Retinal pigment epithelial cell (primary cell): ENCODE results near the gene SRL.

Experiments used
- DNase-seq: peaks from one replicate; pipeline ENCODE4 v3.0.0-alpha.2; 2010; ENCODE audit warnings: low read depth
- H3K4me3 ChIP-seq: 2 replicates; pipeline ENCODE4 v1.5.1; 2011; ENCODE audit warnings: mild to moderate bottlenecking, low read length, control low read depth, moderate library complexity
- TF ChIP-seq, protein P1 (sequence below): conservative IDR thresholded peaks from 2 replicates; pipeline ENCODE4 v1.5.1; 2011; ENCODE audit warnings: low read depth, low read length, control low read depth, inconsistent platforms

The SRL gene

DNA sequence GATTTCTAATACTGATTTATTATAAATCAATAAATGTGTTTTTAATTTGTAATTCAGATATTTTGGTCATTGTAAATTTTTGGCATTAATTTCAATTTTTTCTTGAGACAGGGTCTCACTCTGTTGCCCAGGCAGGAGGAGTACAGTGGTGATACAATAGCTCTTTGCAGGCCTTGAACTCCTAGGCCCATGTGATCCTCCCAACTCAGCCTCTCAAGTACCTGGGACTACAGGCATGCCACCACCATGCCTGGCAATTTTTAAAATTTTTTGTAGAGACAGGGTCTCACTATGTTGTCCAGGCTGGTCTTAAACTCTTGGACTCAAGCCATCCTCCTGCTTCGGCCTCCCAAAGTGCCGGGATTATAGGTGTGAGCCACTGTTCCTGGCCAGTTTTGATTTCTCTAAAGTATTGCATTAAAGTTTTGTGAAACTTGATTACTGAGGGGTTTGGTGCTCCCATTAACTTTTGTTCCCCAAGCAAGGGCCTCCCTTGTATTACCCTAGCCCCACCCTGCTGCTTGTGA, 36.2 kb upstream of the SRL start:
- no peak for DNase-seq
- H3K4me3 ChIP-seq: no peak overlapping the region
- TF ChIP-seq, protein P1, sequence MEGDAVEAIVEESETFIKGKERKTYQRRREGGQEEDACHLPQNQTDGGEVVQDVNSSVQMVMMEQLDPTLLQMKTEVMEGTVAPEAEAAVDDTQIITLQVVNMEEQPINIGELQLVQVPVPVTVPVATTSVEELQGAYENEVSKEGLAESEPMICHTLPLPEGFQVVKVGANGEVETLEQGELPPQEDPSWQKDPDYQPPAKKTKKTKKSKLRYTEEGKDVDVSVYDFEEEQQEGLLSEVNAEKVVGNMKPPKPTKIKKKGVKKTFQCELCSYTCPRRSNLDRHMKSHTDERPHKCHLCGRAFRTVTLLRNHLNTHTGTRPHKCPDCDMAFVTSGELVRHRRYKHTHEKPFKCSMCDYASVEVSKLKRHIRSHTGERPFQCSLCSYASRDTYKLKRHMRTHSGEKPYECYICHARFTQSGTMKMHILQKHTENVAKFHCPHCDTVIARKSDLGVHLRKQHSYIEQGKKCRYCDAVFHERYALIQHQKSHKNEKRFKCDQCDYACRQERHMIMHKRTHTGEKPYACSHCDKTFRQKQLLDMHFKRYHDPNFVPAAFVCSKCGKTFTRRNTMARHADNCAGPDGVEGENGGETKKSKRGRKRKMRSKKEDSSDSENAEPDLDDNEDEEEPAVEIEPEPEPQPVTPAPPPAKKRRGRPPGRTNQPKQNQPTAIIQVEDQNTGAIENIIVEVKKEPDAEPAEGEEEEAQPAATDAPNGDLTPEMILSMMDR: no peak

DNA sequence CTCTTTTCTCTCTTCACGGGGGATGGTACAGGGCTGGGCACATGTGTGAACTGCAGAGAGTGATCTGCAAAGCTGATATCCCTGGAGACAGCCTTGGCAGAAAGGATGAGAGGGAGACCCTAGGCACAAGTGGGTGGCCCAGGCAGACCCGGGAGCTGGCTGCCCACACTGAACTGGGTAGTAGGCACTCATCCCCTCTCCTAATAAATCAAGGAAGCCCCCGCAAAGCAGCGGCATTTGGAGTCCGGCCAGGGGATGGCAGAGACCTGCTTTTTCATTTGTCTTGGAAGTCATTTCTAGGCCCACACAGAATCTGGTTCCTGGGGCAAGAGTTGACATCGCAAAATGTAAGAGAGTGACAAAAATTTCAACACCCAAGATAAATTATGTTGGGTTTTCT, 34.0 kb upstream of the SRL start:
- TF ChIP-seq, protein P1: no peak
- DNase-seq: no peak
- H3K4me3 ChIP-seq: no peak overlapping the region

DNA sequence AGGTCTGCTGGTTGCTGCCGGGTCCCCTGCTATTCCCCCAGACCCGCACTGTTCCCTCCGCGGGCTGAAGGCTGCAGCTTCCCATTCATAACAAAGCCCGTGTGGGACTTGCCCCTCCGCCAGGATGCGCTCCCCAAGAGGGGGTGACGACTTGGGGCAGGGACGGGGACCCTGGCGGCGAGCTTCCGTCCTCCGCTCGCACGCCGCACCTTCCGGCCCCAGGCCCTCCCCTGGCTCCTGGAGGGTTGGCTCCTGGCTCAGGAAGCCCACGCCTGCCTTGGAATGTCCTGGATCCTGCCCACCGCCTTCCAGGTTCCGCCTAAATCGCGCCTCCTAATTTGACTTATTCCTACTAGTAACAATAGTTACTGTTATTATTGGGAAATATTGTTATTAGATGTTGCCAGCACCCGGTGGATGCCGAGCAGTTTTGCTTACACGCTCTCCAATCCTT, 32.0 kb upstream of the SRL start:
- DNase-seq: no peak
- H3K4me3 ChIP-seq: peak overlapping the region; percentile 75
- TF ChIP-seq, protein P1: peak; percentile 16

DNA sequence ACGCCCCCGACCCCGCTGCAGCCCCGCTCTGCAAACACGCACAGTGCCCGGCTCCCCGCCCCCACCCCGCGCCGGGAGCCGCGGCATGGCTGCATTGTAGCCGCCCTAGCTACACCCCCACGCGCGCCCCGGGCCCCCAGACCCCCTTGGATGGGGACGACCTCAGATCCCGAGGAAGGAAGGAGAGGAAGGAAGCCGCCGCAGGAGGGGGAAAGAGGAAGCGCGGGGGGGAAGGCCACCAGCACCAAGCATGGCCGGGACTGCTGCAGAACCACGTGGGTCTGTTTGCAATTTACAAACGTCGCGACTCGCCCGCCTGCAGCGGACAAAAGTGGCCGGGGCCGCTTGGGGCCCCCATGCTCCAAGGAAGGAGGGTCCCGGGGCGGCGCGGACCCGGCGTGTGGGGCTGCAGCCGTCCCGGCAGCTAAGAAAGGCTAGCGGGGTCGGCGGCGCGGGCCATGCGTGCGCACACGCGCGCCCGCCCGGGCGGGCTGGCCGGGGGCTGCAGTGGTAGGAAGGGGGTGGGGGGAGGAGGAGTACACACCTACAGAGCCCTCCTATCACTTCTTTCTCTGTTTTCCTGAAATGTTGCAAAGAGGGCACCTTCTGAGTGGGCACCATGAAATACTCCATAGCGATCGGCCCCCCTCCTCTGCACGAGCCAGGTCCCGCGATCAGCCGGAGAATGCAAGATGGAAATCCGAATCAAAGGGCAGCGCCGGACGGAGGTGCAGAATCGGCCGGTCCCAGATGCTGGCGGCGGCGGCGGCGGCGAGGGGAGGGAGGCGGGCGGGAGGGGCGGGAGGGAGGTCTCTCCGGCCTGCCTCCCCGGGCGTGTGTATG, 30.5 kb upstream of the SRL start:
- no peak for DNase-seq
- TF ChIP-seq, protein P1: no peak
- peak overlapping the region; percentile 75 for H3K4me3 ChIP-seq

DNA sequence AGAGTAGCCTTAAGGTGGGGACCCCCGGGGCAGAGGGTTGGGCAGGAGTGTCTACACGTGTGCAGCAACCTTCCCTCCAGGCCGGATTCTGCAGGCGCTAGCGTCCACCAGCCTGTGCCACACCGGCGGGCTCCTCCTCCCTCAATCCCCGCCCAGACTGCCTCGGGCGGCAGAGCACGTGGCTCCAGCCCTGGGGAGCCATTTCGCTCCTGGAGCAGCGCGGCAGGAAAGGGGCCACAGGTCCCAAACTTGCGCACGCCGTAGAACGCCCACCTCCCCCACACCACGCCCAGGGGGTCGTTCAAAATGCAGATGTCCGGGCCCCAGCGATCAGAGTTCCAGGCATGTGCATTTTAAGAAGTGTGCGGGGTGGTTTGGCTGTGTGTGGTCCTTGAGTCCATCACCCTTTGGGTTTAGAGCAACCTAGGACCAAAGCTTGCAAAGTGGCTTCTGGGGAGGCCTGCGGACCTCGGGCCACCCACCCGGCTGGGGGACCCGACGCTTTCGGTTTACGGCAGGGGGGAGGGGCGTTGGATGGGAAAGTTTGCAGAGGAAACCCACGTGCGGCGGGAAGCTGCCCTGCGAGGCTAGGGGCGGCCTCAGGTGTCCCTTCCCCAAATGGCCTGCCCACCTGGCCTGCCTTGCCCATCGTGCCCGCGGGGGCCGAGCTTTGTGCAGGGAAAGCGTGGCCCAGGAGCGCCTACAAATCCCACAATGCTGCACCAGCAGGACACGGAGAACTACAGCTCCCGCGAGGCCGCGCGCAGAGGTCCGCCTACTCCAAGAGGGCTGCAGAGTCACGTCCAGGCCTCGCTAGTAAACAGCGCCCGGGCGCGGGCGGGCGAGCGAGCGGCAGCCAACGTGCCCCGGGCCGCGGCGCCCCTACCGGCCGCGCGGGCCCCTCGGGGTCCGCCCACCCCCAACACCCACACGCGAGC, 29.6 kb upstream of the SRL start:
- DNase-seq: peak; percentile 76
- TF ChIP-seq, protein P1: no peak
- H3K4me3 ChIP-seq: peak overlapping the region; percentile 75

DNA sequence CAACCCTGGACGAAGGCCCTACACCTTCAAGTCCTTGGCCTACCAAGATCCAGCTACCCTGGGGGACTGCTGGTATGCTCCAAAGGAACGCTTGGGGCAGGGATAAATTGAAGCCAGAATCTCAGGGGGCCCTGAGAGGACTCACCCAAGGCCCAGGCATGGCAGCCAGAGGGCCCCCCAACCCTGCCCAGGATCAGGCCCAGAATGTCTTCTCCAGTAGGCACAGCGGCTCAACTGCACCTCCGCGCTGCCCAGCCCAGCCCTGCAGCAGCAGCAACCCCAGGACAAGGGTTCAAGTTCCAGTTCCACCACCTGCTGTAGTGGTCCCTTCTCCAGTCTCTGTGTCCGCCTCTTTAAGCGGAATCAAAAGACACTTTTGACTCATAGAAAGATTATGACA, 28.7 kb upstream of the SRL start:
- H3K4me3 ChIP-seq: peak overlapping the region; percentile 75
- DNase-seq: no peak
- TF ChIP-seq, protein P1: no peak
